ENCODE data around the gene RSL1D1.
"Not testable (repeated sequence)": the region's sequence is repeated elsewhere in the genome, so short reads cannot be mapped to it uniquely, and the experiment has no call there.

The RSL1D1 gene

DNA sequence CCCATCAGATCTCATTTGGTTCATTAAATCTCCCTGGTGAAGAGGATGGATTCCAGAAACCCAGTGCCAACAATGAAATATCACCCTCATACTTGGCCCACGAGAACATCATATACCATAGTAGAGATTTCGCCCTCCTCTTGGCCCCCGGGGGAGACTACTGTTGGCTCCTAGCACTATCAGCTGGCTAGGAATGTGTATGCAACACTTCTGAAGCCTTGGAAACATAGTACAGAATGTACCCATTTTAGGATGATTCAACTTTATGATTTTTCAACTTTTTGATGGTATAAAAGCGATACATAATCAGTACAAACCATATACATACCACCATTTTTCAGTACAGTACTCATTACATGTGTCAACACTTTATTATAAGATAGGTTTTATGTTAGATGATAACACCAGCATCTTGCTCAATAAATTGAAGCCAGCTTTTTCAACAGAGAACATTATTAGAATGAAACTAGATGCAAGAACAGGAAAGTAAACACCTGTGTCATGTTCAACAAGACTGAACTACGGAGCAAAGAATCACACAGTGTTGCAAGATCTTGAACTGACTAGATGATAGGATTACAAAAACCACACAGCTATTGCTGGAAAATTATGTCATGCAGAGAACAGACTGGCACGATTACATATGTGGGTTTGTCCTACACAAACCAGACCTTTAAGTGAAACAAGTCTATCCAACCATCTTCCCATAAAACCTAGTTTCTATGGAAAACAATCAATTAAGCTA, 17.2 kb downstream of the RSL1D1 start:
- Histone ChIP-seq H3K4me3 (ENCODE audit: low read depth in 1 of 2, low read length in 2 of 2) (no peak overlapping the region), H3K9ac (ENCODE audit: low read depth, low read length) (no peak overlapping the region), H3K79me2 (ENCODE audit: insufficient read depth, low read length) (no peaks in the 10 kb centered on the region), H3K36me3 (ENCODE audit: insufficient read depth, low read length) (peaks cover 33% of the 10 kb centered on the region), H3K27me3 (ENCODE audit: insufficient read depth, low read length, poor library complexity) (no peaks in the 10 kb centered on the region), H3K4me2 (ENCODE audit: insufficient read depth, low read length) (no peak overlapping the region), H2AFZ (ENCODE audit: low read depth, low read length) (no peak overlapping the region), H4K20me1 (ENCODE audit: insufficient read depth, low read length) (peaks cover 4% of the 10 kb centered on the region), H3K4me1 (ENCODE audit: insufficient read depth, low read length) (no peaks in the 10 kb centered on the region), H3K27ac (ENCODE audit: low read length) (no peak overlapping the region), H3K9me3 (ENCODE audit: insufficient read depth, low read length, severe bottlenecking) (no peaks in the 10 kb centered on the region)
- TF ChIP-seq CTCF (IDR thresholded peaks at IDR 0.05; ENCODE audit: borderline replicate concordance, extremely low read depth, low read length, poor library complexity, severe bottlenecking) (no peak), EZH2 (IDR thresholded peaks at IDR 0.05; ENCODE audit: borderline replicate concordance, low read depth, low read length, severe bottlenecking) (no peak)
- DNase-seq (no peak), ATAC-seq (ENCODE audit: insufficient read depth, low read depth) (peak; percentile 48)

GRCh38 chr16:11828696-11829095, 22.6 kb downstream of the RSL1D1 start:
- no peak for TF ChIP-seq CTCF (IDR thresholded peaks at IDR 0.05; ENCODE audit: borderline replicate concordance, extremely low read depth, low read length, poor library complexity, severe bottlenecking)
- TF ChIP-seq EZH2 (IDR thresholded peaks at IDR 0.05; ENCODE audit: borderline replicate concordance, low read depth, low read length, severe bottlenecking): no peak
- H3K4me2 ChIP-seq (ENCODE audit: insufficient read depth, low read length): no peak overlapping the region
- no peak overlapping the region for H2AFZ ChIP-seq (ENCODE audit: low read depth, low read length)
- H3K4me1 ChIP-seq (ENCODE audit: insufficient read depth, low read length): no peaks in the 10 kb centered on the region
- no peak for DNase-seq
- H4K20me1 ChIP-seq (ENCODE audit: insufficient read depth, low read length): no peaks in the 10 kb centered on the region
- no peaks in the 10 kb centered on the region for H3K27me3 ChIP-seq (ENCODE audit: insufficient read depth, low read length, poor library complexity)
- H3K9me3 ChIP-seq (ENCODE audit: insufficient read depth, low read length, severe bottlenecking): no peaks in the 10 kb centered on the region
- H3K9ac ChIP-seq (ENCODE audit: low read depth, low read length): no peak overlapping the region
- ATAC-seq (ENCODE audit: insufficient read depth, low read depth): no peak
- H3K36me3 ChIP-seq (ENCODE audit: insufficient read depth, low read length): no peaks in the 10 kb centered on the region
- H3K27ac ChIP-seq (ENCODE audit: low read length): no peak overlapping the region
- H3K79me2 ChIP-seq (ENCODE audit: insufficient read depth, low read length): no peaks in the 10 kb centered on the region
- H3K4me3 ChIP-seq (ENCODE audit: low read depth in 1 of 2, low read length in 2 of 2): no peak overlapping the region

DNA sequence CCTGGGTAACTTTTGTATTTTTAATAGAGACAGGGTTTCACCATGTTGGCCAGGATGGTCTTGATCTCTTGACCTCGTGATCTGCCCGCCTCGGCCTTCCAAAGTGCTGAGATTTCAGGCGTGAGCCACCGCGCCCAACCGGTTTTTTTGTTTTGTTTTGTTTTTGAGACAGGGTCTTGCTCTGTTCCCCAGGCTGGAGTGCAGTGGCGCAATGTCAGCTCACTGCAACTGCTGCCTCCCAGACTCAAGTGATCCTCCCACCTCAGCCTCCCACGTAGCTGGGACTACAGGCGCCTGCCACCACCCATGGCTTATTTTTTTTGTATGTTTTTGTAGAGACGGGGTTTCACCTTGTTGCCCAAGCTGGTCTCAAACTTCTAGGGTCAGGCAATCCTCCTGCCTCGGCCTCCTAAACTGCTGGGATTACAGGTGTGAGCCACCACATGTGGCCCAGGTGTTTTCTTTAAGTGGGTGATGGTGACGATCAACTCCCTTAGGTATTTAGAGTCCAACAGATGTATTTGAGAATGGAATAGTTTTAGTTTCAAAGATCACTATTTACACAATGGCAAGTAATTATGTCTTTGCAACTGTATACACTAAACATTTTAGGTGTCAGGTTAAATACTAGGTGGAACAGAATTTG, 25.7 kb downstream of the RSL1D1 start:
- H3K79me2 ChIP-seq (ENCODE audit: insufficient read depth, low read length); H2AFZ ChIP-seq (ENCODE audit: low read depth, low read length); H4K20me1 ChIP-seq (ENCODE audit: insufficient read depth, low read length); H3K9ac ChIP-seq (ENCODE audit: low read depth, low read length); ATAC-seq (ENCODE audit: insufficient read depth, low read depth); H3K4me1 ChIP-seq (ENCODE audit: insufficient read depth, low read length); H3K9me3 ChIP-seq (ENCODE audit: insufficient read depth, low read length, severe bottlenecking); DNase-seq; H3K36me3 ChIP-seq (ENCODE audit: insufficient read depth, low read length); H3K4me2 ChIP-seq (ENCODE audit: insufficient read depth, low read length); H3K27ac ChIP-seq (ENCODE audit: low read length); H3K27me3 ChIP-seq (ENCODE audit: insufficient read depth, low read length, poor library complexity); H3K4me3 ChIP-seq (ENCODE audit: low read depth in 1 of 2, low read length in 2 of 2): not testable (repeated sequence)

DNA sequence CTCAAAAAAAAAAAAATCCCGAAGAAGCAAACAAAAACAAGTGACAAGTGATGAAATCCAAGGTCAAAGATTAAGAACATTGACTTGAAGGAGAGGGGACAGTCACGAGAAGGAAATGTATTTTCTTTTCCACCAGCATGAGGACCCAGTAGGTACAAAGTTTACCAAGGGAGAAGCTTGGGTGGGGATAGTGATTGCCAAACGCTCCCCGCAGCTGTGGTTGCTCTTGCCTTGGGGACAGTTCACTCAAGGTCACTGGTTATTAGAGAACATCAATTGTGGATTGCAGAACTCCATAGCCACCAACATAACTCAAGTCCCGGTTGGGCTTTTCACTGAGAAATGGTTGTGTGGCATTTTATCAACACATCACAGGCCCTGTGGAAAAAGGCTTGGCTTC, 27.0 kb downstream of the RSL1D1 start:
- ATAC-seq (ENCODE audit: insufficient read depth, low read depth) (no peak), DNase-seq (no peak)
- no peak overlapping the region for H3K4me3 ChIP-seq (ENCODE audit: low read depth in 1 of 2, low read length in 2 of 2)
- no peaks in the 10 kb centered on the region for H3K36me3 ChIP-seq (ENCODE audit: insufficient read depth, low read length)
- no peaks in the 10 kb centered on the region for H4K20me1 ChIP-seq (ENCODE audit: insufficient read depth, low read length)
- H3K9me3 ChIP-seq (ENCODE audit: insufficient read depth, low read length, severe bottlenecking): no peaks in the 10 kb centered on the region
- H3K4me1 ChIP-seq (ENCODE audit: insufficient read depth, low read length): no peaks in the 10 kb centered on the region
- H2AFZ ChIP-seq (ENCODE audit: low read depth, low read length): no peak overlapping the region
- H3K27ac ChIP-seq (ENCODE audit: low read length): no peak overlapping the region
- TF ChIP-seq CTCF (IDR thresholded peaks at IDR 0.05; ENCODE audit: borderline replicate concordance, extremely low read depth, low read length, poor library complexity, severe bottlenecking) (no peak), EZH2 (IDR thresholded peaks at IDR 0.05; ENCODE audit: borderline replicate concordance, low read depth, low read length, severe bottlenecking) (no peak)
- no peak overlapping the region for H3K9ac ChIP-seq (ENCODE audit: low read depth, low read length)
- no peak overlapping the region for H3K4me2 ChIP-seq (ENCODE audit: insufficient read depth, low read length)
- no peaks in the 10 kb centered on the region for H3K79me2 ChIP-seq (ENCODE audit: insufficient read depth, low read length)
- H3K27me3 ChIP-seq (ENCODE audit: insufficient read depth, low read length, poor library complexity): no peaks in the 10 kb centered on the region

DNA sequence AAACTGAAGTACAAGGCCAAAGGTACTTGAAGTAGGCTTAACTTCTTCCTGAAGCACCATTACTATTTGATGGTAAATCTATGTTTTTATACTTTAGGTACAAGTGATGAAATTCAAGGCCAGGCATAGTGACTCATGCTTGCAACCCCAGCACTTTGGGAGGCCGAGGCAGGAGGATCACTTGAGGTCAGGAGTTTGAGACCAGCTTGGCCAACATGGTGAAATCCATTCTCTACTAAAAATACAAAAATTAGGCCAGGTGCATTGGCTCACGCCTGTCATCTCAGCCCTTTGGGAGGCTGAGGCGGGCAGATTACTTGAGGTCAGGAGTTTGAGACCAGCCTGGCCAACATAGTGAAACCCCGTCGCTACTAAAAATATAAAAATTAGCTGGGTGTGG, 27.7 kb downstream of the RSL1D1 start:
- ATAC-seq (ENCODE audit: insufficient read depth, low read depth); DNase-seq; H3K4me2 ChIP-seq (ENCODE audit: insufficient read depth, low read length); H3K36me3 ChIP-seq (ENCODE audit: insufficient read depth, low read length); H4K20me1 ChIP-seq (ENCODE audit: insufficient read depth, low read length); H3K4me1 ChIP-seq (ENCODE audit: insufficient read depth, low read length); H3K4me3 ChIP-seq (ENCODE audit: low read depth in 1 of 2, low read length in 2 of 2); H2AFZ ChIP-seq (ENCODE audit: low read depth, low read length); H3K9me3 ChIP-seq (ENCODE audit: insufficient read depth, low read length, severe bottlenecking); H3K79me2 ChIP-seq (ENCODE audit: insufficient read depth, low read length); H3K27me3 ChIP-seq (ENCODE audit: insufficient read depth, low read length, poor library complexity); H3K9ac ChIP-seq (ENCODE audit: low read depth, low read length); H3K27ac ChIP-seq (ENCODE audit: low read length): not testable (repeated sequence)
